Breast epithelium (tissue), 4 donors: ENCODE results near the gene GCM1. TPM values are rescaled to one million over a fixed set of nuclear protein-coding genes. Genes with fewer than 3 reads are reported as not detected.
"Not testable (repeated sequence)": the region's sequence is repeated elsewhere in the genome, so short reads cannot be mapped to it uniquely, and the experiment has no call there.

Experiments
- DNase-seq, 2 donors: peaks; one replicate each; pipeline ENCODE4 v3.0.0-alpha.2; 2019; ENCODE audit warnings: low spot score in 2 of 2
- H3K27ac ChIP-seq, 2 donors: fragments of 200-600 bp; sonication (generic) in 1 of 2; one replicate each; pipeline ENCODE4 v1.5.1; 2016 to 2019; ENCODE audit warnings: mild to moderate bottlenecking in 1 of 2
- H3K27me3 ChIP-seq, 2 donors: fragments of 200-600 bp; sonication (generic) in 1 of 2; one replicate each; pipeline versions ENCODE4 v1.5.1 to v1.6.0; 2017 to 2019; ENCODE audit warnings: control low read depth in 1 of 2, mild to moderate bottlenecking in 1 of 2
- H3K36me3 ChIP-seq: fragments of 200-600 bp; one replicate; pipeline ENCODE4 v1.5.1; 2019
- H3K4me1 ChIP-seq, 2 donors: fragments of 200-600 bp; sonication (generic); one replicate each; pipeline ENCODE4 v1.5.1; 2016 to 2019; ENCODE audit warnings: control low read depth in 1 of 2
- H3K4me3 ChIP-seq, 3 donors: fragments of 200-600 bp; sonication (generic); 1 replicate in 2 of 3; 2 replicates in 1 of 3; pipeline ENCODE4 v1.5.1; 2016 to 2019; ENCODE audit warnings: mild to moderate bottlenecking in 3 of 3, moderate library complexity in 2 of 3
- H3K9me3 ChIP-seq, 2 donors: fragments of 200-600 bp; sonication (generic) in 1 of 2; one replicate each; pipeline ENCODE4 v1.5.1; 2016 to 2019; ENCODE audit warnings: control low read depth in 1 of 2
- POLR2A ChIP-seq: fragments of 450-650 bp; IDR thresholded peaks from one replicate; pipeline ENCODE4 v1.6.1; 2016; ENCODE audit warnings: antibody characterized with exemption, mild to moderate bottlenecking, moderate library complexity
- POLR2AphosphoS5 ChIP-seq, 3 donors: sonication (generic); formaldehyde crosslinking; IDR thresholded peaks; one replicate each; pipeline ENCODE4 v1.6.1; 2017; ENCODE audit warnings: antibody characterized with exemption in 3 of 3
- intact Hi-C: fragments of 100-400 bp; cut with DNase I; formaldehyde crosslinking; loops from one replicate; pipeline ENCODE4 v1.15.1; 2023; ENCODE audit warnings: low total_unique reads
- total RNA-seq, 3 donors: library from RNA; depleted of rRNA; stranded (reverse); fragments of >200 nt; gene quantifications; one replicate each; pipeline ENCODE4 v1.1.0, GENCODE V29; 2016
- TF ChIP-seq, protein P1 (sequence below), 3 donors: fragments of 450-650 bp; IDR thresholded peaks; one replicate each; pipeline ENCODE4 v1.5.1; 2016 to 2017; ENCODE audit warnings: antibody characterized with exemption in 3 of 3, mild to moderate bottlenecking in 3 of 3, moderate library complexity in 3 of 3

Gene GCM1
- total RNA-seq, 3 donors from 2014 or later = 0.32 TPM; not detected in 2

DNA sequence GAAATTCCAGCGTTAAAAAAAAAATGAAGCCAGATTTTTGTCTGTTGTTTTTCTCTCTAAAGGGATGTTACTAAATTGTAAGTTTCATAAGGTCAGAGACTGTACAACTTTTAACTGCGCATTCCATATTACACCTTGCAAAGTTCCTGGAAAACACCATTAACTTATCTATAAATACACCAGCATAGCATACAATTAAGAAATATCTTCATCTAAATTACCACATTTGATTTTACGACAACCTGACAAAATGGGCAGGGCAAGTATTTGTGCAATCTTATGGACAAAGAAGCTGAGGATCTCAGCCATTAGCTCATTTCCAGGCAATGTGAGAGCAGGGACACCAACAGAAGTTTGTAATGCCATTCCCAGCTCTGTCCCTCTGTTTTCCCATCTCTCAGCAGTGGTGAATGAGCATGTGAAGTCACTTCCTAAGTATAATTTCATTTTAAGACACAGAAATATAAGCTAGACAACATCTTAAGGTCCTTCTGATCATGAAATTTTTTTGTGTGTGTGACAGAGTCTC lies 12.9 kb upstream of the GCM1 start:
- Histone ChIP-seq H3K27me3 (no peaks in the 10 kb centered on the region), H3K36me3 (no peaks in the 10 kb centered on the region), H3K9me3 (no peaks in the 10 kb centered on the region), H3K27ac (no peak overlapping the region), H3K4me3 (no peak overlapping the region), H3K4me1 (no peaks in the 10 kb centered on the region)
- intact Hi-C loops = no loop called here
- TF ChIP-seq POLR2AphosphoS5 (IDR thresholded peaks at IDR 0.05) (no peak), POLR2A (no peak)
- TF ChIP-seq, protein P1, sequence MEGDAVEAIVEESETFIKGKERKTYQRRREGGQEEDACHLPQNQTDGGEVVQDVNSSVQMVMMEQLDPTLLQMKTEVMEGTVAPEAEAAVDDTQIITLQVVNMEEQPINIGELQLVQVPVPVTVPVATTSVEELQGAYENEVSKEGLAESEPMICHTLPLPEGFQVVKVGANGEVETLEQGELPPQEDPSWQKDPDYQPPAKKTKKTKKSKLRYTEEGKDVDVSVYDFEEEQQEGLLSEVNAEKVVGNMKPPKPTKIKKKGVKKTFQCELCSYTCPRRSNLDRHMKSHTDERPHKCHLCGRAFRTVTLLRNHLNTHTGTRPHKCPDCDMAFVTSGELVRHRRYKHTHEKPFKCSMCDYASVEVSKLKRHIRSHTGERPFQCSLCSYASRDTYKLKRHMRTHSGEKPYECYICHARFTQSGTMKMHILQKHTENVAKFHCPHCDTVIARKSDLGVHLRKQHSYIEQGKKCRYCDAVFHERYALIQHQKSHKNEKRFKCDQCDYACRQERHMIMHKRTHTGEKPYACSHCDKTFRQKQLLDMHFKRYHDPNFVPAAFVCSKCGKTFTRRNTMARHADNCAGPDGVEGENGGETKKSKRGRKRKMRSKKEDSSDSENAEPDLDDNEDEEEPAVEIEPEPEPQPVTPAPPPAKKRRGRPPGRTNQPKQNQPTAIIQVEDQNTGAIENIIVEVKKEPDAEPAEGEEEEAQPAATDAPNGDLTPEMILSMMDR (IDR thresholded peaks at IDR 0.05) = no peak
- no peak for DNase-seq

DNA sequence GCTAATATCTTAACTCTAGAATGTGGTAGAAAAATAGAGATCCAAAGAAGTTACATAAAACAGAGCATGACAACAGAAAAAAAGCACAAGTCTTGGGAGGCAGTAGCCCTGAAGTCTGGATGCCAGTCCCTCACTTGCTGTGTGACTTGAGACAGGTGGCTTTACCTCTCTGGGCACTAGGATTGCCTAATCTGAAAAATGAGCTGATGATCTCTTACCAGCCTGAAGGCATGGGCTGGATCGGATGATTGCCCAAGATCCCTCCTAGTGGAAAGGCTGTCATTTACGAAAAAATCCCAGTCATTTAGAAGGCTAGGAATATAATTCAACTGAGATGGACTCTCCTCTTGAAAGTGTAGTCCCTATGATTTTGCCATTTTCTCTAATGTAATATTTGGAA lies 10.9 kb upstream of the GCM1 start:
- H3K36me3 ChIP-seq = no peaks in the 10 kb centered on the region
- intact Hi-C loops = no loop called here
- H3K27ac ChIP-seq = no peak overlapping the region
- no peaks in the 10 kb centered on the region for H3K27me3 ChIP-seq
- no peaks in the 10 kb centered on the region for H3K9me3 ChIP-seq
- no peak for TF ChIP-seq POLR2AphosphoS5 (IDR thresholded peaks at IDR 0.05)
- no peak for TF ChIP-seq POLR2A
- TF ChIP-seq, protein P1 (IDR thresholded peaks at IDR 0.05) = no peak
- no peaks in the 10 kb centered on the region for H3K4me1 ChIP-seq
- no peak for DNase-seq
- H3K4me3 ChIP-seq = no peak overlapping the region

DNA sequence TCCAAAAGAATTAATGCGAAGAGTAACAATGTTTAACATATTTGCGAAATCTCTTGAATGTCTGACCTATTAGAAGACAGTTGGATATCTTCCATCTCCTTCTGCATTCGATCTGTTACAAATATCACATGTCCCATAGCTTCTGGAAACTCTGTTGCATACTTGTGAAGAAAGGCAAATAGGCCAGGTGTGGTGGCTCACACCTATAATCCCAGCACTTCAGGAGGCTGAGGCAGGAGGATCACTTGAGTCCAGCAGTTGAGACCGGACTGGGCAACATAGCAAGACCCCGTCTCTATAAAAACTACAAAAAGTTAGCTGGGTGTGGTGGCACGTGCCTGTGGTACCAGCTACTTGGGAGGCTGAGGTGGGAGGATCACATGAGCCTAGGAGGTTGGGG lies 9.4 kb upstream of the GCM1 start:
- H3K27ac ChIP-seq, H3K4me1 ChIP-seq, H3K36me3 ChIP-seq, H3K9me3 ChIP-seq, intact Hi-C loops, DNase-seq, H3K27me3 ChIP-seq, H3K4me3 ChIP-seq: not testable (repeated sequence)

DNA sequence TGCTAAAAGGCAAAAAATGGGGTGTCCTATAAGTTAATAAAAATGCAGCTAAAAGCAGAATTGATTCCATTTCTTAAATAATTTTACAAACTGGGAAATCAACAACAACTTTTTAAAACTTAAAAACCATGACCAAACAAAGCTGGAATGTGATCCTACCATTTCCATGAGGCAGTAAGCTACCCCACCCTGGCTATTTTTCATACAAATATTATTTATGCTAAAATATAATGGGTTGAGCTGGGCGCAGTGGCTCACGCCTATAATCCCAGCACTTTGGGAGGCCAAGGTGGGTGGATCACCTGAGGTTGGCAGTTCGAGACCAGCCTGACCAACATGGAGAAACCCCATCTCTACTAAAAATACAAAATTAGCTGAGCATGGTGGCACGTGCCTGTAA lies 6.6 kb upstream of the GCM1 start:
- H3K27ac ChIP-seq, H3K27me3 ChIP-seq, H3K9me3 ChIP-seq, DNase-seq, H3K4me3 ChIP-seq, H3K4me1 ChIP-seq, H3K36me3 ChIP-seq, intact Hi-C loops: not testable (repeated sequence)

DNA sequence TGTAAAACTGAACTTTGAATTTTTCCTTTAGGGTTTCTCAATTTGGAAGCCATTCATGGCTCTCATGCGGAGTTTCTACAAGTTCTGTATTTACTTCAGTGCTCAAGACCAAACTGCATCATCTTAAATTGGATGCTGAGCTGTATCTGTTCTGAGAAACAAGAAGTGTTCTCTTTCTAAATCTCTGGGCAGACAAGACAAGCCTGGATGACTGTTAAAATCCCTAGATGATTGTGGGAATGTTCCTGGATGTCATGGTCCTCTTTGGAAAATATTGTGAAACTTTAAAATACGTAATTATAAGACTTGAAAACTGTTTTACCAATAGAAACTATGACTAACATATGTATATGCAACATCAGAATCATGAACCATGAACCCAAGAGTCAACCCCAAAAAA lies 6.2 kb upstream of the GCM1 start:
- Histone ChIP-seq H3K4me3 (no peak overlapping the region), H3K4me1 (no peaks in the 10 kb centered on the region), H3K36me3 (no peaks in the 10 kb centered on the region), H3K27me3 (no peaks in the 10 kb centered on the region), H3K9me3 (no peaks in the 10 kb centered on the region), H3K27ac (peak overlapping the region in 1 of 2 donors; percentile 7)
- intact Hi-C loops = no loop called here
- DNase-seq = no peak
- TF ChIP-seq POLR2AphosphoS5 (IDR thresholded peaks at IDR 0.05) = no peak
- TF ChIP-seq, protein P1 (IDR thresholded peaks at IDR 0.05) = no peak
- TF ChIP-seq POLR2A = no peak

DNA sequence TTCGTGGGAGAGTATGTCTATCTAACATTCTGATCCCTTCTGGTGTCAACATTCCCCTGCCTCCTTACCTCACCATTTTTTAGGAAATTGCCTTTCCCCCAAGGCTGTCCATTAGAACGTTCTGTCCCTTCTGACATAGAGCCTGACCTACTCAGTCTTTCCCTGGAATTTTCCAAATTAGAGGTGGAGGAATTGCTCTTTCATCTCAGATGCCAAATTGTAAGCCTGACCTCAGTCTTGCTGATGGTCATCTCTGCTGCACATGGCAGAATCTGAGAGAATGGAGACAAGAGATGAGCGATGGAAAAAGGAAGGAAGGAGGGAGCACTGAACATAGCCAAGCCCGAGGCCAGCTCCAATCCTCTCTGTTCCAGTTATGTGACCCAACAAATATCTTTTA lies 5.4 kb upstream of the GCM1 start:
- Histone ChIP-seq H3K4me1 (no peaks in the 10 kb centered on the region), H3K36me3 (no peaks in the 10 kb centered on the region), H3K27ac (peak overlapping the region in 1 of 2 donors; percentile 7), H3K27me3 (no peaks in the 10 kb centered on the region), H3K4me3 (no peak overlapping the region), H3K9me3 (no peaks in the 10 kb centered on the region)
- no peak for DNase-seq
- TF ChIP-seq, protein P1 (IDR thresholded peaks at IDR 0.05) = no peak
- TF ChIP-seq POLR2AphosphoS5 (IDR thresholded peaks at IDR 0.05) (no peak), POLR2A (no peak)
- intact Hi-C loops = no loop called here
